Activated naive CD4-positive, alpha-beta T cell treated with Interleukin-2 at 50 U/mL for 16 hours (primary cell): ENCODE results near the gene IWS1.
A peak's percentile ranks its signal among the peaks of the same experiment; 100 is the strongest.
"Not testable (repeated sequence)": the region's sequence is repeated elsewhere in the genome, so short reads cannot be mapped to it uniquely, and the experiment has no call there.

Source experiments
- DNase-seq: peaks from one replicate; pipeline ENCODE4 v3.0.0-alpha.2; 2020

IWS1 gene

DNA sequence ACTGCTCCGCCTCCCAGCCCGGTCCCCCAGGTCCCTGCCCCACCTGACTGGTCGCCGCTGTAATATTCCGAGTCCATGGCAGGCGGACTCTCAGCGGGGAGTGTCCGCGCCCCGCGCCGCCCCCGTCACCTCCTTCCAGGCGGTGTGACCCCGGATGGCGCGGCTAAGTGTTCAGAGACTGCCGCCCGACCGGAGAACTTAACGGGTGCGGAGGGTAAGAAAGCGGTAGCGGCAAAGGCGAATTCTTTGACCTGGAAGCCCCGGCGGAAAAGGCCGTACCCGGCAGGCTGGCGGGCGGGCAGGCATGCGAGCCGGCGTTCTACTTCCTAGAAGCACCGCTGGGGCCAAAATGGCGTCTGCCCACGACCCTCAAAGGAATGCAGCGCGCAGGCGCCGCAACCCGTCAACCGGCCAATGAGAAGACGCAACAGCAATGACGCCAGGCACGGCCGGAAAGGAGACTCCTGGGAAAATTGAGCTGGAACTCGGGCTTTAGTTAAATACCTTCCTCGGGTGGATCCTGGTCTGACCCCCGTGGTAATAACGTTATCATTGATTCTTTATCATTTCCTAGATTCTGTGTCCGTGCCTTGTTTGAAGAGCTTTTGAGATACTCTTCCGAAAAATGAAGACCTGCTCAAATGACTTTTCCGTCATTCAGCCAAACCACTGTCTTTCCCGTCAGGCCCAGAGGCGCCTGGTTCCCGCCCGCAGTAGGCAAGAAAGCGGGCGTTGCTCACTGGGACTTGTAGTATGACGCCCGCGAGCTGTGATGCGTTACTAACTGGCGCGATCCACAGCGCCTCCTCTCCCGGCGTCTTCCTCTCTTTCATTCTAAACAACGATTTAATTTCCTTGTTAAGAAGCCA, at the start of gene IWS1:
Gene IWS1, minus strand, starts transcription at position 358 of the 869 bp plus-strand sequence. Its CDS starts 281 bp downstream, at position 77.
- DNase-seq, result peak; percentile 93

DNA sequence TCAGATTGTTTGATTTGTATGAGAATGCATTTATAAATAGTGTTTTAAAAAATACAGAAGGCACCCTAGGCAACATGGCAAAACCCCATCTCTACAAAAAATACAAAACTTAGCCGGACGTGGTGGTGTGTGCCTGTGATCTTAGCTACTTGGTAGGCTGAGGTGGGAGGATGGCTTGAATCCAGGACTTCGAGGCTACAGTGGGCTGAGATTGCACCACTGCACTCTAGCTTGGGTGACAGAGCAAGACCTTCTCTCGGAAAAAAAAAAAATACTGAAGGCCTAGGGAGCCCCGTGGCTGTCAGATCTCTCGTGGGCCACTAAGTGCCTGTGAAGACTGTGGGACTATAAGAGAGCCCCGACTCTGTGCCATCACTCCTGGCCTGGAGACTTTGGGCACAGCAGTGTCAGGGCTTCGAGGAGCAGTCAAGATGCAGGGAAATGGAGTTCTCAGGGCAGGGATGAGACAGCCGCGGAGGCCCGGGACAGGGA, 49.7 kb upstream of the IWS1 start:
- DNase-seq, result no peak

DNA sequence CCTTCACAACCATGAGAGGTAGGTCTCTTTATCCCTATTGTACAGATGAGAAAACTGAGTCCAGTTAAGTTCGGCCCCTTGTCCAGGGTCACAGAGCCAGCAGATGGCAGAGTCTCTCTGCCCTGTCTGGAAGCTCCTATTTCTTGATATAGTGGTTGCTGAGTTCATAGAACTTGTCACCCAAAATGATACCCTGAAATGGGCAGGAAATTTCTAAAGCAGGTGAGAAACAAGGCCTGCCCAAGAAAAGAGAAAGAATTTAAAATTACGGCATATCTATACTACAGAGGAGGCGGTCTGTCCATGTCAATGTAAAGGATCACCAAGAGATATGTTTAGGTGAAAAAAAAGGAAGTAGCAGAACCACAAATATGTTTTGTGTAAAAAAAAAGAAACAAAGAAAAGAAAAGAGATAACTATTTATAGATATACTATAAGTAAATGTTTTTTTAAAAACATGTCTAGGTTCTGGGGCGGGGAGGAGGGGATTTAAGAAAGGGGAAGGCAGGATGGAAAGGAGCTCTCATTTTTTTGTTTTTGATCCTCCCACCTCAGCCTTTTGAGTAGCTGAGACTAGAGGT, 49.0 kb upstream of the IWS1 start:
- DNase-seq, result no peak

DNA sequence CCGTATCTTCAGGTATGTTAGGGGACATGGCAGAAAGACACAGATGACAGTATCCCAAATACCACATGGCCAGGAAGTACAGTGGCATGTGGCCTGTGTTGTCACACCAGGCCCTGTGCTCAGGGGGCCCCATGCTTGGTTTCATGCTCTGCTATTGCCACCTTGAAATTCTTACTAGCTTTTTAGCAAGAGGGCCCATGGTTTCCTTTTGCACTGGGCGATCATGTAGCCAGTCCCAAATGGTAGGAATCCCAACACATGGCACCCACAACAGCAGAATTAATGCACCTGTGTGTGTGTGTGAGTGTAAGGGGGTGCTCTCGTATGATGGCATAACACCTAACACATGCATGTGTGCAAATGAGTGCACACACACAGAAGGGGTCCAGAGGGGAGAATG, 48.4 kb upstream of the IWS1 start:
- no peak for DNase-seq

DNA sequence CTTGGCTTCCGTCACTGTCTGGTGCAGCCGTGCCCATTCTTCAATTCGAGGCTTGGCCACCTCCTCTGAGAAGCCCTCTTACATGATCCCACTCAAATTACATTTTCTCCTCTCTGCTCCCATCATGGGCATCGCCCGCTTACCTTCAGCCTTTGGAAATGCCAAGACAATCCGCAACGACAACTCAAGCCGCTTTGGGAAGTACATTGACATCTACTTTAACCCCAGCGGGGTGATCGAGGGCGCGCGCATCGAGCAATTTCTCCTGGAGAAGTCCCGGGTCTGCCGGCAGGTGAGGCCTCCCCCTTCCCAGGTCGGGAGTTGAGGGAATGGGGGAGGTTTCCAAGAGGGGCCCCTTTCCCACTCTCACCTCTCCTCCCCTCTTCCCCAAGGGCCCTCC, 47.5 kb upstream of the IWS1 start:
- DNase-seq, result no peak

DNA sequence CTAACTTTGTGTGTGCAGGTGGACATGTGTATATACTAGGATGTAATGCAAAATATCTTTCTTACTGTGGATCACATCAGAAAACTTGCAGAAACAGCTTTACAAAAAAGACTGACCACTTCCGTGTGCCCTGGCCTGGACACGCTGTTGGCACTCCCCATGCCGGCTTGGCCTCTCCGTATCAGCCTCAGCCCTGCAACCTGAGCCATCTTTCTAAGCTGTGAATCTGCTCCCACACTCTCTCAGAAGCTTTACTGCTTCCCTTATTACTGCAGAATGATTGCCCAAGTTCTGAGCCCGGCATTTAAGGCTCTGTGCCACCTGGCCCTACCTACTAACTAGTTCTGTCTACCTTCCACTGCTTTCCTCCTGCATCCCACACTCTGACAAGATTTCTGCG, 47.0 kb upstream of the IWS1 start:
- no peak for DNase-seq

DNA sequence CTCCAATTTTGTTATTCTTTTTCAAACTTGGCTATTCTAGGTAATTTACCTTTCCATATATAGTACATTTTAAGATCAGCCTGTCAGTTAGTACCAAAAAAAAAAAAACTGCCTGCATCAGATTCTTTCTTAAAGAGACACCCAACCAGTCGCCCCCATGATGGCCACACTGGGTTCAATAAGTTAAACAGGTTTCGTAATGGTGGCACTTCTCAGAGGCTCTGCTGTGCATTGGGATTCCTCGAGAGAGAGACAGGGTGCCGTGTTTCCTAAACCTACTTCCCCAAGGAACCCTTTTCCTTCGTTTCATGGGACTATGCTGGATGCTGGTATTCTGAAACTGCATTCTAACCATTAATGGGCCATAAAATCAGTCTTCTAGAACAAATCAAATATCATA, 46.6 kb upstream of the IWS1 start:
- no peak for DNase-seq

DNA sequence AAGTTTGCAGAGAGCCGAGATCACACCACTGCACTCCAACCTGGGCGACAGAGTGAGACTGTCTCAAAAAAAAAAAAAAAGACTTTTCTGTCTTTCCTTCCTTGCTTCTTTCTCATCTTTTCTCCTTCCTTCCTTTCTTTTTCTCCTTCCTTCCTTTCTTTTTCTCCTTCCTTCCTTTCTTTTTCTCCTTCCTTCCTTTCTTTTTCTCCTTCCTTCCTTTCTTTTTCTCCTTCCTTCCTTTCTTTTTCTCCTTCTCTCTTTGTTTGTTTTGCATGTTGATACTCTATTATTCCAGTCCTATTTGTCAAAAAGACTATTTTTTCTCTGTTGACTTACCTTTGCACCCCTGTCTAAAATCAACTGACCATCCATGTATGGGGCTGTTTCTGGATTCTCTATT, 46.1 kb upstream of the IWS1 start:
- DNase-seq, result not testable (repeated sequence)

DNA sequence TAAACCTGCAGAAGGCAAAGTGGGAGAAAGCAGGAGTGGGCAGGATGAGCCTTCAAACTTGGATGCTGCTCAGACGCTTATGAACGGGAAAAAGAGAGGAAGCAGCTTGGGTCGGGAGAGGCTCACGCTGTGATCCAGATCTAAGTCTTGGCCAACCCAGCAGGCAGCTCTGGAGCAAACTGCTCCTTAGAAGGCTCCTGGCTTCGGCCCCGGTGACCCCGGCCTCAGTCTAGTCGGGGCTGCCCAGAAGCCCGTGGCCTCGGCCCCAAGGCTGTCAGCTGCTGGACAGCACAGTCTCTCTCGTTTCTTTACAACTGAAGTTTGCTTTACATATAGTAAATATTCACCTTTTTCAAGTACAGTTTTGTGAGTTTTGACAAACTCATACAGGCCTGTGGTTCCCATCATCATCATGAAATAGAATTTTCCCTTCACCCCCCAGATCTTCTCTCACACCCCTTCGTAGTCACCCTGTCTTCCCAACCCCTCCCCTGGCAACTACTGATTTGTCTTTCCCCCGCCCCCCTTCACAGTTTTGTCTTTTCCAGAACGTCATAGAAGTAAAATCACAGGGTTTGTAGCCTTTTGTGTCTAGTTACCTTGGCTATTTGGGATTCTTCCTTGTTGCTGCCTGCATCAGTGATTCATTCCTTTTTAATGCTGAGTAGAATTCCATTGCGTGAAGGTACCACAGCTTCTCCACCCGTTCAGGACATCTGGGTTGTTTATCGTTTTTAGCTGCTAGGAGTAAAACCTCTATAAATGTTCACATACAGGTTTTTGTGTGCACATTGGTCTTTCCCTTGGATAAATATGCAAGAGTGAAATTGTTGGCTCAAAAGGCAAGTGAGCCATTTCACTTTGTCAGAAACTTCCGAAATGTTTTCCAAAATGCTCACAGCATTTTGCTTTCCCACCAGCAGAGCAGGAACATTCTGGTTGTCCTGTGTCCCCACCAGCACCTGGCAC, 44.3 kb upstream of the IWS1 start:
- DNase-seq, result no peak

DNA sequence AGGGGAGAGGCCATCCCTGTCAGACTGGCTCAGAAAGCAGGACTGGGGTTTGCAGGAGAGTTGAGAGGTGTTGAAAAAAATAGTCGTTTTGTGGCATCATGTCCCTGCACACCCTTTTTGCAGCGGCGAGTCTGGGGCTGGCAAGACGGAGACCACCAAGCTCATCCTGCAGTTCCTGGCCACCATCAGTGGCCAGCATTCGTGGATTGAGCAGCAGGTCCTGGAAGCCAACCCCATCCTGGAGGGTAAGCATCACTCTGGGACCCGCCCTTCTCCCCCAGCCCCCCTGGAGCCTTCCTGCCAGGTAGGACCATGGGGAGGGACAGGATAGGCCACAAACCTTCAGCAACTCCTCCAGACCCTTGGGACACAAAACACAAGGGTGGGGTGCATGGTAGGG, 43.4 kb upstream of the IWS1 start:
- no peak for DNase-seq

DNA sequence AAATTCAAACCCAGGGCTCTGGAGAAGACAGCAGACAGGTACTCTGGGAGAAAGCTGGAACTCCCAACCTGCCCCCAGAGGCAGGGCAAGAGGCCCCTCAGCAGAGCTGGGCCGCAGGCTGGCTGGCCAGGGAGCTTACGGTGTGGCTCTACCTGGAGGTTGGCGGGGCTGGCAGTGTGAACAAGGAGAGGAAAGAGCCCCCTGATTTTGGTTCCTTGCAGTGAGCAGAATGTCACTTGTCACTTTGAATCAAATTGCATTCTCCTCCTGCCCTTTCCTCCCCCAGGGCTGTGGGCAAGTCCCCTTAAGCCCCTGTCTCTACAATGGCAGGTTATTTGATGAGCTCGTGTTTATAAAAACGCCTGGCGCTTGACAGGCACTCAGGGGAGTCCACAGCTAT, 41.8 kb upstream of the IWS1 start:
- DNase-seq, result no peak

DNA sequence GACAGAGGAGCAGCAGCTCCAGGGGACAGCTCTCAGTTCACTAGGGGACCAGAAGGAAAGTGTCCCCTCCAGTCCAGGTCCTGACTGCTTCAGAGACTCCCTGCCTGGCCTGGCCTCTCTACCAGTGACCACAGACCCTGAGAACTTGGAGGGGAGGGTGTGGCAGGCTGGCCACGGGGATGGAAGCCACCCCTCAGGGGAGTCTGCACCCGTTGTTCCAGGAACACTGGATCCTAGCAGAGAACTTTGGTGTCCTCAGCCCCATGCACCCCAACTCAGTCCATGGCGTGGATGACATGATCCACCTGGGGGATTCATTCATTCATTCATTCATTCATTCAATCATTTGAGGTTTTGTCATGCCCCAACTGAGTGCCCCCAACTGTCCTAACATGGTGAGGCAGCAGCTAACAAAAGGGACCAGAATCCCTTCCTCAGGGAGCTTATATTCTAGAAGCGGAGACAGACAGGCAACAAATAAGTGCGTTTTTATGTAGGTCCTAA, 41.1 kb upstream of the IWS1 start:
- no peak for DNase-seq

DNA sequence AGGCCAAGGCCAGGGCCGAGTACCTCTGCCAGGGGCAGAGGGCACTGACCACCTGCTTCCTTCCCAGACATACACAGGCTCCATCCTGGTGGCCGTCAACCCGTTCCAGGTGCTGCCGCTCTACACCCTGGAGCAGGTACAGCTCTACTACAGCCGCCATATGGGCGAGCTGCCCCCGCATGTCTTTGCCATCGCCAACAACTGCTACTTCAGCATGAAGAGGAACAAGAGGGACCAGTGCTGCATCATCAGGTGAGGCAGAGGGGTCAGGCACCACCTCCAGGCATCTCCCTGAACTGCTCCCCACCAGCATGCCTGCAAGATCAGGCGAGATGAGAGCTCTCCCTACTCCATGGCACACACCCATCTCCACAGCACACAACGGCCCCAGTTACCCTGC, 40.3 kb upstream of the IWS1 start:
- no peak for DNase-seq

DNA sequence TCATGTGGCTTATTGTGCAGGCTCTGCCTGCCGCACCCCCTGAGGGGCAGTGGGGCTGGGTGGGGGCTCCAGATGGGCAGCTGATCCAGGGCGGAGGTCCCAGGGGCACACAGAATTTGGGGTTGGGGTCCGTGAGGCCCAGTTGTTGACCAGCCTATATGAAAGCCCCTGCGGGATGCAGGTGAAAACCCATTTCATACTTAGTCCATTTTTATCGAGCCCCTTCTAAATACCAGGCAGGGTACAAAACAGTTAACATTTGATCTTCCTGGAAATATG, 39.8 kb upstream of the IWS1 start:
- no peak for DNase-seq

DNA sequence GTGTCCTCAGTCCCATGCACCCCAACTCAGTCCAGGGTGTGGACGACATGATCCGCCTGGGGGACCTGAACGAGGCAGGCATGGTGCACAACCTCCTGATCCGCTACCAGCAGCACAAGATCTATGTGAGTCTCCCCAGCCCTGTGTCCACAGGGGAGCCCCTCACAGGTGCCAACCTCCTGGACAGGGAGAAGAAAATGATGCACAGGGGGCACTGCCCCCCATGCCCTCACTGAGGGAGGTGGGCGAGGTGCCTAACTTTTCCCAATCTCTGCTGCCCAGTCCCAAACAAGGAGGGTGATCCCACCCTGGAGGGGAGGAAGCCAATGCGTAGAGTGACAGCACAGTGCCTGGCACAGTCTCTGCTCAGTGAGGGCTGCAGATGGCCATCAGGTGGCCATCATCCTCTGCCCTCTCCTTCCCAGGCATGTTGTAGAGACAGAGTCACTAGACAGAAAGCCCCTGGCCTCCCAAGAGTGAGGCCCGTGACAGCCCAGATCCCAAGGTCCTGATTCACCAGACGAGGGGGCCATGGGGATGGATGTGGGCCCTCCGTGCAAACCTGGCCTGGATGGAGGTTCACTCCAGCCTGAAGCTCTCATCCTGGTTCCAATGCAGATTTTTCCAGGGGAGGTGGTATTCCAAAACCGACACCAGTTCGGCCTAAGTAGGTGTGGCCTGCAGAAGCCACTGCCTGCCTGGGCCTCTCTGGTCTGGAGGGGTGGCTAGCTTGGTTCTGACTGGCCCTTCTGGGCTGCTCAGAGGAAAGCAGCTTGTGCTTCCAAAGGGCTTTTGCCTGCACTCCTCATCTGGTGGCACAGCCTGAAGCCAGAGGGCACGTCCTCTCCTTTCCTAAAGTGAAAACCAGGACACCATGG, 39.2 kb upstream of the IWS1 start:
- DNase-seq, result no peak

DNA sequence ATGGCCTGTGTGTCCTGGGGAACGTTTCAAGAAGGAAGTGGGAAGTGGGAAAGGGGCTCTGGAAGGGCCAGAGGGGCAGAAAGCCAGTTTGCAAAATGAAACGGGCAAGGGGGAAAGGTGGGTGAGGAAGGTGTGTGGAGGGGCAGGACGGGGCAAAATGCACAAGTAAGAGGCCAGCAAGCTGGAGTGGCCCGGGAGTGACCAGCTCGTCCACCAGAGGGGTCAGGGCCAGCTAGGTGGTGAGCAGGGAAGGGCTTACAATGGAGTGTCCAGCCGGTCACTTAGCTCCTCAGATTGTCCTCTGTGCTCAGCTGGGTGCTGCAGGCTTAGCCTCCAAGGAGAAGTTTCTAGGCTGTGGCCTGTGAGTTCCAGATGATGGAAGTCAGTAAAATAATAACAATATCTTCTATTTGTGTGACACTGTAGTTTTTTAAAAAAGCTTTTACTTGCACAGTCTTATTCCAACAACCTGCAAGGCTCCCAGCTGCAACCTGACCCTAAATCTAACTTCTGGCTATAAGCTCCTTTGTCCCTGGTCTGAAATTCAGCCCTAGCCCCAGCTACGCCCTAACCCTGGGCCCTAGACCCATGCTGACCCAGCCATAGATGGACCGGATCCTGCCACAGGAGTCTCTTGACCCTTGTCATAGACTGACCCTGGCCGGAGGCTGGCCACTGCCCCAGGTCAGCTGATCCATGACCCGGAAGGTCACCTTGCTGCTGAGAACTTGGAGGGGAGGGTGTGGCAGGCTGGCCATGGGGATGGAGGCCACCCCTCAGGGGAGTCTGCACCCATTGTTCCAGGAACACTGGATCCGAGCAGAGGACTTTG, 38.4 kb upstream of the IWS1 start:
- DNase-seq, result no peak

DNA sequence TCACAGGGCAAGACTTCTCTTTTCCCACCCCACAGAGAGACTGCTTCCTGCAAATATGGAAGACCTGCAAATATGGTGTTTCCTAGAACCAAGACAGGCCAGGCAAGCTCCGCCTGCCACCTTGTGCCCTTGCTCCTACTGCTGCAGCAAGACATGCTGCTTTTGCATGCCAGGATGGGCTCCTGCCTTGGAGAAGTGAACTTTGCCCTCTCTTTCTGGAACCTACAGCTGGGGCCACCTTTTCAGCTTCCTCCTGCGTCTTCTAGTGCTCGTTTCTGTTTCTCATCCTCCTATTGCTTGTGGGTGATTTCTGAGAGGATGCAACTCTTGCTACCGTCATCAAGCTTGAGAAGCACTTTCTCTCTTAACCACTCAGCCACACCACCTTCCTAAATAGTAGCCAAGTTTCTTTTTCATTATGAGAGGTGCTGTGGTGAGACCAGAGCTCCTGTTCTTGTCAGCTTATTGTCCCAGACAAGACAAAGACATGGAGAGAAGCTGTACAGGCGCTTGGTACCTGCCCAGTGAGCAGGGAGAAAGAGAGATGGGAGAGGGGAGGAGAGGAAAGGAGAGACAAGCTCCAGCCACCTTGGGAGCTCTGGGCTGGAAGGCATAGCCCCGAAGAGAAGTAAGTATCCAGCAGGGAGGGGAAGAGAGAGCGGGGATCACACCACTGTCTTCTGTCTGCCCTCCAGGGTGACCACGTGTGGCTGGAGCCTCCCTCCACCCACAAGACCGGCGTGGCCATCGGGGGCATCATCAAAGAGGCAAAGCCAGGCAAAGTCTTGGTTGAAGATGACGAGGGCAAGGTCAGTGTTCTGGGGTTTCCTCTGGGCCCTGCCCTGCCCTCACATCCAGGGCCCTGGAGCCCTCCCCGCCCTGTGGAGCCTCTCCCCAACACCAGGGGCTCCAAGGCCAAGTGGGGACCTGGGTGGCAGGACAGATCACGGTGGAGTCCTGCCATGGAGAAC, 37.5 kb upstream of the IWS1 start:
- DNase-seq, result no peak

DNA sequence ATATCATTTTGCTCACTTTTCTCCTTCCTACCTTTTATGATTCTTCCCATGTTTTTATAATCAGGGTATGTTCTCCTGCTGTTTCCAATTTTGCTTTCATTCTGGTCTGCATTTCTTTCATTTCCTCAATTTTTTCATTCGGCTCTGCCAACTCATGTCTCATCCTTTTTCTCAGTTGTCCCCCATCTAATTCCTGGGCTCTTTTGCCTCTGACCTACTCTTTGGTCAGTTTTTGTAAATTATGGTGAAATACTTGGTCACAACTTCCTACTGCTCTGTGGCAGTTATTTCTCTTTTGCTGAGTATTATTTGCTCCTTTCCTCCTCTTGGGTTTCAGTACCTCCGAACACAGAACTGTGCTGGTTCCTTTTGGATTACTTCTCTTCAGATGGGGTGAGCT, 36.6 kb upstream of the IWS1 start:
- no peak for DNase-seq

DNA sequence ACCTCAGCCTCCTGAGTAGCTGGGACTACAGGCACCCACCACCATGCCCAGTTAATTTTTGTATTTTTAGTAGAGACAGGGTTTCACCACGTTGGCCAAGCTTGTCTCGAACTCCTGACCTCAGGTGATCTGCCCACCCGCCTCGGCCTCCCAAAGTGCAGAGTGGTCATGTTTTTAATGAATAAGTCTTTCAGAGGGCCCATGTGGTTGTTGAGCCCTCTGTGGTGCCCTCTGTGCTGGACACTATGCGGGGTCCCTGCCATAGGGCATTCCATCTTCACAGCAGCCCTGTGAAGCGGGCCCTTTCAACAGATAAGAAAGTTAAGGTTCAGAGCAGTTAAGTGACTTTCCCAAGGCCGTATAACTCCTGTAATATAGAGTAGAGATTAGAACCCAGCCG, 35.1 kb upstream of the IWS1 start:
- no peak for DNase-seq

DNA sequence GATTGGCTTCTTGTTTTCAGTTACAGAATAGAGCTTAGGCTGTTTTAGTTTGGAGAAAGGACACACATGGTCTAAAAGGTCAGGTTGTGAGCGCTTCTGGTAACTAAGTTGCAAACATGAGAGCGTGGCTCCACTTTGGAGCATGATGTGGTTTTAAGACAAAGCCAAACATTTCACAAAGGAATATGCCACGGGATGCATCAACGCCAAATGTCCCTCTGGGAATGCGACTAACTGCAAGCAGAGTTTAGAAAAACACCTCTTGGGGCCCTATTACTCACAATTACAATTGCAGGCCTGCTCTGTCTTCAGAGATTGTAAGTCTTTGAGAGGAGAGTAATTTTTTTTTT, 34.6 kb upstream of the IWS1 start:
- DNase-seq, result no peak
